K562 (cell line): ENCODE data around the gene PGR. TPM values are rescaled to one million over a fixed set of nuclear protein-coding genes. Genes with fewer than 3 reads are reported as not detected.

ENCODE experiments used
- DNMT1 ChIP-seq: fragments of 450-650 bp; IDR thresholded peaks from 2 replicates; pipeline ENCODE4 v1.6.1; 2016; ENCODE audit warnings: antibody characterized with exemption, mild to moderate bottlenecking
- FOXO4 ChIP-seq: fragments of 450-650 bp; formaldehyde crosslinking; IDR thresholded peaks from 2 replicates; pipeline ENCODE4 v1.4.0; 2020; ENCODE audit warnings: mild to moderate bottlenecking, moderate library complexity
- NRF1 ChIP-seq, 2 experiments: fragments of 450-650 bp; IDR thresholded peaks in 1 of 2; conservative IDR thresholded peaks in 1 of 2; 2 replicates each; pipeline ENCODE4 v1.6.1; 2014; ENCODE audit warnings: mild to moderate bottlenecking in 2 of 2
- PHF8 ChIP-seq: fragments of 200-600 bp; sonication (generic); IDR thresholded peaks from 2 replicates; pipeline ENCODE4 v1.6.1; 2012; ENCODE audit warnings: mixed run types, mild to moderate bottlenecking, inconsistent platforms, low read length, moderate library complexity, borderline replicate concordance
- POLR2G ChIP-seq: fragments of 200-400 bp; formaldehyde crosslinking; IDR thresholded peaks from 2 replicates; pipeline ENCODE4 v1.6.1; 2017; ENCODE audit warnings: low read depth, mild to moderate bottlenecking, antibody characterized with exemption, low read length, moderate library complexity
- RB1 ChIP-seq: fragments of 450-650 bp; IDR thresholded peaks from 2 replicates; pipeline ENCODE4 v1.6.1; 2017; ENCODE audit warnings: low read depth, mild to moderate bottlenecking
- RBFOX2 ChIP-seq: fragments of 200-400 bp; formaldehyde crosslinking; IDR thresholded peaks from 2 replicates; pipeline ENCODE4 v1.6.1; 2017; ENCODE audit warnings: low read depth, mild to moderate bottlenecking, low read length, moderate library complexity
- RREB1 ChIP-seq: fragments of 250-450 bp; sonication (Bioruptor Pico); IDR thresholded peaks from 2 replicates; pipeline ENCODE4 v1.4.0; 2020
- SMC3 ChIP-seq: conservative IDR thresholded peaks from 2 replicates; pipeline ENCODE4 v1.6.1; 2011; ENCODE audit warnings: low read depth, low read length, improper control_type of control experiment; ENCODE audit not compliant: insufficient read depth
- STAT5B ChIP-seq: fragments of 250-450 bp; sonication (Bioruptor Pico); IDR thresholded peaks from 2 replicates; pipeline ENCODE4 v1.8.0; 2021; ENCODE audit warnings: mild to moderate bottlenecking, inconsistent platforms
- ZFP30 ChIP-seq: fragments of 250-450 bp; sonication (Bioruptor Pico); IDR thresholded peaks from 2 replicates; pipeline ENCODE4 v1.8.0; 2022; ENCODE audit warnings: moderate library complexity, mild to moderate bottlenecking, inconsistent platforms, borderline replicate concordance
- ZNF175 ChIP-seq: fragments of 200-800 bp; sonication (Bioruptor generic); IDR thresholded peaks from 2 replicates; pipeline ENCODE4 v1.6.1; 2016; ENCODE audit warnings: low read depth, mild to moderate bottlenecking, missing genetic modification characterization, missing compliant biosample characterization
- ZNF668 ChIP-seq: fragments of 250-450 bp; sonication (Bioruptor Pico); IDR thresholded peaks from 2 replicates; pipeline ENCODE4 v1.8.0; 2022; ENCODE audit warnings: mild to moderate bottlenecking, inconsistent platforms
- polyA plus RNA-seq, 8 experiments: library from polyadenylated mRNA; depleted of rRNA in 4 of 8; stranded (reverse) in 5 of 8; unstranded in 3 of 8; fragments of >200 nt; fragmentation: Nextera tagmentation in 2 of 8; fragmentation: Illumina TruSeq in 1 of 8; extraction: Ambion mirVana in 2 of 8; extraction: Trizol in 1 of 8; gene quantifications; 2 replicates each; pipeline versions ENCODE4 v1.2.1 to v1.2.3, GENCODE V29; 2011 to 2014; ENCODE audit warnings: inconsistent platforms in 1 of 8, missing spikeins in 1 of 8
- total RNA-seq, 7 experiments: library from RNA; depleted of rRNA in 6 of 7; stranded (reverse); fragments of >200 nt in 6 of 7; fragmentation: Illumina TruSeq in 2 of 7; extraction: Trizol in 2 of 7; gene quantifications; 2 replicates each; pipeline versions ENCODE4 v1.2.1 to v1.2.3, GENCODE V29; 2011 to 2021; ENCODE audit warnings: low replicate concordance in 1 of 7
- TF ChIP-seq, protein P1 (sequence below): sonication (generic); formaldehyde crosslinking; IDR thresholded peaks from 2 replicates; pipeline ENCODE4 v1.8.1; 2023; ENCODE audit warnings: mild to moderate bottlenecking, missing genetic modification reagents, moderate library complexity
- TF ChIP-seq, protein P2 (sequence below): sonication (generic); formaldehyde crosslinking; IDR thresholded peaks from 2 replicates; pipeline ENCODE4 v1.8.0; 2022; ENCODE audit warnings: missing genetic modification reagents, mild to moderate bottlenecking, moderate library complexity, borderline replicate concordance

The PGR gene
- total and polyA plus RNA-seq, 9 of the 15 experiments (the other 6 are each of a cell fraction or from before 2014, with no cell fraction given) = 0.43 to 2.4 (median 1.3) TPM

DNA sequence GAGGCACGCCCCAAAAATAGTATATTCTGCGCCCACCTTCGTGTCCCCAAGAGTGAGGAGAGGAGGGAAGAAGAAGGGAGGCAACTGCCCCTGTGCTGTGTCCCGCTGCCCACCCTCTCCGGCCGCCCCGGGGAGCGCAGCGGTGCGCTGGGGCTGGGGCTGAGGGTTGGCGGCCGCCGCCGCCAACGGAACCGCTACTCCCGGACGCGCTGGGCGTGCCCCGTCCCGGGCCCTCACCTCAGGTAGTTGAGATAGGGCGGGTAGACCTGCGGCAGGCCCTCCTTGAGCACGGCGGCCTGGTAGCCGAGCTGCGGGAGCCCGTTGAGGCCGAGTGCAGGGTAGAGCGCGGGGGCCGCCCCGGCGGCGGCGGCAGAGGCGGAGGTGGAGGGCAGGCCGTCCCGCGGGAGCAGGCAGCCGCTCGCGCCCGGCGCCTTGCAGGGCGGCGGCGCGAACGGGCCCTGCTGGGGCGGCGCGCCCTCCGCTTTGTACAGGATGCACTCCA is 2.4 kb downstream of the PGR start (continued):
- TF ChIP-seq RREB1 (CRISPR knock-in tag) = no peak
- TF ChIP-seq RBFOX2 = peak; percentile 31
- TF ChIP-seq ZNF668 (CRISPR knock-in tag) = no peak
- TF ChIP-seq SMC3 = no peak
- no peak for TF ChIP-seq ZNF175 (CRISPR knock-in tag)
- TF ChIP-seq NRF1 (conservative IDR thresholded peaks at IDR 0.05 in 1 of 2, IDR thresholded peaks at IDR 0.05 in 1 of 2) = peak; percentile 44 to 62; a peak in 3 of 4 replicates
- TF ChIP-seq POLR2G = peak; percentile 78
- no peak for TF ChIP-seq DNMT1
- no peak for TF ChIP-seq FOXO4 (CRISPR knock-in tag)
- no peak for TF ChIP-seq ZFP30
- TF ChIP-seq STAT5B (CRISPR knock-in tag) = no peak
- TF ChIP-seq RB1 = 0 out of 2 replicates have a peak, but pooled peaks have one; percentile 15
- TF ChIP-seq, protein P1, sequence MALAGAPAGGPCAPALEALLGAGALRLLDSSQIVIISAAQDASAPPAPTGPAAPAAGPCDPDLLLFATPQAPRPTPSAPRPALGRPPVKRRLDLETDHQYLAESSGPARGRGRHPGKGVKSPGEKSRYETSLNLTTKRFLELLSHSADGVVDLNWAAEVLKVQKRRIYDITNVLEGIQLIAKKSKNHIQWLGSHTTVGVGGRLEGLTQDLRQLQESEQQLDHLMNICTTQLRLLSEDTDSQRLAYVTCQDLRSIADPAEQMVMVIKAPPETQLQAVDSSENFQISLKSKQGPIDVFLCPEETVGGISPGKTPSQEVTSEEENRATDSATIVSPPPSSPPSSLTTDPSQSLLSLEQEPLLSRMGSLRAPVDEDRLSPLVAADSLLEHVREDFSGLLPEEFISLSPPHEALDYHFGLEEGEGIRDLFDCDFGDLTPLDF (CRISPR knock-in tag) = no peak
- TF ChIP-seq, protein P2, sequence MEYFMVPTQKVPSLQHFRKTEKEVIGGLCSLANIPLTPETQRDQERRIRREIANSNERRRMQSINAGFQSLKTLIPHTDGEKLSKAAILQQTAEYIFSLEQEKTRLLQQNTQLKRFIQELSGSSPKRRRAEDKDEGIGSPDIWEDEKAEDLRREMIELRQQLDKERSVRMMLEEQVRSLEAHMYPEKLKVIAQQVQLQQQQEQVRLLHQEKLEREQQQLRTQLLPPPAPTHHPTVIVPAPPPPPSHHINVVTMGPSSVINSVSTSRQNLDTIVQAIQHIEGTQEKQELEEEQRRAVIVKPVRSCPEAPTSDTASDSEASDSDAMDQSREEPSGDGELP (CRISPR knock-in tag) = no peak
- TF ChIP-seq PHF8 = peak; percentile 37; the same call in 1 of the 2 replicates
